ENCODE measurements around the gene INTS11.

DNA sequence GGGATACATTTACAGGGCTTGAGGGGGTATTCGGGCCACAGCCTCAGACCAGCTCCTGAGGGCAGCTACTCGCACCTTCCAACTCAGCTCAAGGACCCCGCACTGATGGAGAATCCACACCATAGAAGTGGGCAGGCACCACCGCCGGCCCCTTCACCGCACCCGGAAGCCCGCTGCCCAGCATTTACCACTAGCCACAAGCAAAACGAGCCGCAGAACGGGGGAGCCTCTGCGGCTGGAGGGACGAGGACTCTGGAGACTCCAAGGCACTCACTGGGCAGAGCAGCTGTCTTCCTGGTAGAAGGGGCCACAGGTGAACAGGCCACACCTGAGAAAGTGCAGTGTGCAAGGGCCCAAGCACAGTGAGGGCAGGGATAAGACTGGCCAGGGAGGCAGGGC is 56.2 kb downstream of the INTS11 start:
- TF ChIP-seq, protein P1, sequence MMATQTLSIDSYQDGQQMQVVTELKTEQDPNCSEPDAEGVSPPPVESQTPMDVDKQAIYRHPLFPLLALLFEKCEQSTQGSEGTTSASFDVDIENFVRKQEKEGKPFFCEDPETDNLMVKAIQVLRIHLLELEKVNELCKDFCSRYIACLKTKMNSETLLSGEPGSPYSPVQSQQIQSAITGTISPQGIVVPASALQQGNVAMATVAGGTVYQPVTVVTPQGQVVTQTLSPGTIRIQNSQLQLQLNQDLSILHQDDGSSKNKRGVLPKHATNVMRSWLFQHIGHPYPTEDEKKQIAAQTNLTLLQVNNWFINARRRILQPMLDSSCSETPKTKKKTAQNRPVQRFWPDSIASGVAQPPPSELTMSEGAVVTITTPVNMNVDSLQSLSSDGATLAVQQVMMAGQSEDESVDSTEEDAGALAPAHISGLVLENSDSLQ (IDR thresholded peaks at IDR 0.05) = no peak
- TF ChIP-seq FOXM1 (IDR thresholded peaks at IDR 0.05; ENCODE audit: borderline replicate concordance) = no peak
- no peak for TF ChIP-seq HDGF (IDR thresholded peaks at IDR 0.05; ENCODE audit: borderline replicate concordance)
- no peak for TF ChIP-seq BHLHE40 (IDR thresholded peaks at IDR 0.05; ENCODE audit: borderline replicate concordance)
- TF ChIP-seq FOXK2 (IDR thresholded peaks at IDR 0.05) = no peak
- TF ChIP-seq ELF4 (IDR thresholded peaks at IDR 0.05) = no peak
- TF ChIP-seq SUZ12 (IDR thresholded peaks at IDR 0.05) = no peak
- no peak for TF ChIP-seq SP1 (IDR thresholded peaks at IDR 0.05)
- TF ChIP-seq ARNT (IDR thresholded peaks at IDR 0.05) = no peak

All from HEK293T (cell line).